HepG2 (cell line): ENCODE data around the gene ASB9. TPM values are rescaled to one million over a fixed set of nuclear protein-coding genes. Genes with fewer than 3 reads are reported as not detected.
A peak's percentile ranks its signal among the peaks of the same experiment; 100 is the strongest.

ENCODE experiments used
- NCOA1 ChIP-seq: sonication (generic); formaldehyde crosslinking; IDR thresholded peaks from 2 replicates; pipeline ENCODE4 v1.9.0; 2021; ENCODE audit warnings: missing genetic modification reagents
- NR2F6 ChIP-seq, 2 experiments: IDR thresholded peaks; 2 replicates each; pipeline ENCODE4 v1.6.1; 2016; ENCODE audit warnings: antibody characterized with exemption in 1 of 2, mild to moderate bottlenecking in 1 of 2
- RARA ChIP-seq: IDR thresholded peaks from 2 replicates; pipeline ENCODE4 v1.6.1; 2016; ENCODE audit warnings: missing genetic modification reagents, missing compliant biosample characterization
- REXO4 ChIP-seq: sonication (generic); formaldehyde crosslinking; IDR thresholded peaks from 2 replicates; pipeline ENCODE4 v1.8.0; 2022; ENCODE audit warnings: missing genetic modification reagents, mild to moderate bottlenecking, borderline replicate concordance
- RFXAP ChIP-seq: sonication (generic); formaldehyde crosslinking; IDR thresholded peaks from 2 replicates; pipeline ENCODE4 v1.4.0; 2020; ENCODE audit warnings: missing genetic modification reagents, borderline replicate concordance
- ZC3H13 ChIP-seq: sonication (generic); formaldehyde crosslinking; IDR thresholded peaks from 2 replicates; pipeline ENCODE4 v1.8.1; 2023; ENCODE audit warnings: mild to moderate bottlenecking, missing genetic modification reagents, moderate library complexity
- ZKSCAN8 ChIP-seq: IDR thresholded peaks from 2 replicates; pipeline ENCODE4 v1.6.1; 2016; ENCODE audit warnings: borderline replicate concordance, missing genetic modification reagents, missing compliant biosample characterization
- ZNF18 ChIP-seq: sonication (generic); formaldehyde crosslinking; IDR thresholded peaks from 2 replicates; pipeline ENCODE4 v1.8.0; 2022; ENCODE audit warnings: mild to moderate bottlenecking, missing genetic modification reagents; ENCODE audit not compliant: insufficient replicate concordance
- ZNF264 ChIP-seq: sonication (generic); formaldehyde crosslinking; IDR thresholded peaks from 2 replicates; pipeline ENCODE4 v1.4.0; 2020; ENCODE audit warnings: missing genetic modification reagents
- ZNF451 ChIP-seq: sonication (generic); formaldehyde crosslinking; IDR thresholded peaks from 2 replicates; pipeline ENCODE4 v1.5.0; 2020; ENCODE audit warnings: mild to moderate bottlenecking, missing genetic modification reagents
- ZNF7 ChIP-seq: IDR thresholded peaks from 2 replicates; pipeline ENCODE4 v1.6.1; 2016; ENCODE audit warnings: missing biosample characterization, missing genetic modification reagents
- polyA plus RNA-seq, 8 experiments: library from polyadenylated mRNA; depleted of rRNA in 3 of 8; stranded (reverse) in 7 of 8; unstranded in 1 of 8; fragments of >200 nt; fragmentation: Illumina TruSeq in 4 of 8; extraction: Trizol in 4 of 8; gene quantifications; 2 replicates each; pipeline versions ENCODE4 v1.2.1 to v1.2.3, GENCODE V29; 2011 to 2016; ENCODE audit warnings: low read depth in 4 of 8, missing spikeins in 1 of 8, mixed read lengths in 1 of 8; ENCODE audit not compliant: insufficient read depth in 1 of 8
- total RNA-seq, 5 experiments: library from RNA; depleted of rRNA; stranded (reverse); fragments of >200 nt; fragmentation: Illumina TruSeq; extraction: Trizol; gene quantifications; 2 replicates each; pipeline ENCODE4 v1.2.3, GENCODE V29; 2016; ENCODE audit warnings: low read depth in 1 of 5
- TF ChIP-seq, protein P1 (sequence below): sonication (generic); formaldehyde crosslinking; IDR thresholded peaks from 2 replicates; pipeline ENCODE4 v1.5.0; 2020; ENCODE audit warnings: missing genetic modification reagents
- TF ChIP-seq, protein P2 (sequence below): IDR thresholded peaks from 2 replicates; pipeline ENCODE4 v1.4.0; 2020; ENCODE audit warnings: mild to moderate bottlenecking, missing genetic modification reagents
- TF ChIP-seq, protein P3 (sequence below): sonication (generic); formaldehyde crosslinking; conservative IDR thresholded peaks from 2 replicates; pipeline ENCODE4 v1.4.0; 2020; ENCODE audit warnings: missing genetic modification reagents
- TF ChIP-seq, protein P4 (sequence below): sonication (generic); formaldehyde crosslinking; IDR thresholded peaks from 2 replicates; pipeline ENCODE4 v1.5.0; 2020; ENCODE audit warnings: mild to moderate bottlenecking, missing genetic modification reagents

ASB9 gene
- total and polyA plus RNA-seq, 2 of the 13 experiments (the other 11 are each of a cell fraction or from before 2014, with no cell fraction given): 4.2 to 13.8 TPM

DNA sequence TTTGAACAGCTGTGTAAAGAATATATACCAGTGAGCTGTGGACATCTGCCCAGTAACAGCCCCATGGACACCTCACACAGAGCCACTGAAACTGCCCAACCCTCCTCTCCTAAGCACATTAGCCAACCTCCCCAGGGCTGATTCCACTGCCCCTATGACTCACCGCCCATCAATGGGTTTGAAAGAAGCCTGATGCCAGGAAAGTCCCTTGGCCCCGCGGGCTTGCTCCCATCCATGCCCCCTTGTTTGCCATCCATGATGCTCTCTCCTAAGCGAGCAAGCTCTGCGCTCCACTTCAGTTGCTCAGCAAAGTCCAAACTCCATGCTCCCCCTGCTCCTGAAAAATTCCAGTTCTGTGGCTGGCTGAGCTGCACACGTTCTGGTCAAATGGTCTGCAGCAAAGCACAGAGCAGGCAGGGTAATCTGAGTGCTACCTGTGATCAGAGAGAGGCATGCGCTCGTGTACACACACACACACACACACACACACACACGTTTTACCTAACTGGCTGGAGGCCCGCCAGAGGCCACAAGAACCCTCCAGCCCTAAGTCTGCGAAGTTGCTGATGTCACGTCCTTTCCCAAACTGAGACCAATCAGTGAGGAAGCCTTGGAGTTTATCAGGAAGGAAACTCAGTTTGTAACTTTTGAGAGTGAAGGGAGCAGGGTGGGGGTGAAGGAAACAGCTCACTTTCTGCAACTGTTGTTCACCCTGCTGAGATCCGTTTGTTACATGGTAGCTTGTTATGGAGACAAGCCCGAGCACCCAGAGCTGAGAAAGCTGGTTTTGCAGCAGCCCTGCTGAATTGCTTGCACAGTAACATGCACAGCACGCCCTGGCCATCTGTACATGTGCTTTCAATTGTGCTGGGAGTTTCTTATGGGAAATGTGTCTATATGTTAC is at the start of gene ASB9 (continued):
- TF ChIP-seq ZNF451 (no peak), RARA (CRISPR knock-in tag) (no peak), NCOA1 (no peak), ZC3H13 (CRISPR knock-in tag) (no peak), ZKSCAN8 (CRISPR knock-in tag) (no peak), ZNF7 (CRISPR knock-in tag) (no peak), RFXAP (CRISPR knock-in tag) (peak; percentile 77; the same call in 1 of the 2 replicates), REXO4 (CRISPR knock-in tag) (no peak), ZNF18 (peak; percentile 42), NR2F6 (IDR thresholded peaks at IDR 0.05) (no peak), NR2F6 (CRISPR knock-in tag; IDR thresholded peaks at IDR 0.05) (no peak), ZNF264 (CRISPR knock-in tag) (no peak)
- TF ChIP-seq, protein P1, sequence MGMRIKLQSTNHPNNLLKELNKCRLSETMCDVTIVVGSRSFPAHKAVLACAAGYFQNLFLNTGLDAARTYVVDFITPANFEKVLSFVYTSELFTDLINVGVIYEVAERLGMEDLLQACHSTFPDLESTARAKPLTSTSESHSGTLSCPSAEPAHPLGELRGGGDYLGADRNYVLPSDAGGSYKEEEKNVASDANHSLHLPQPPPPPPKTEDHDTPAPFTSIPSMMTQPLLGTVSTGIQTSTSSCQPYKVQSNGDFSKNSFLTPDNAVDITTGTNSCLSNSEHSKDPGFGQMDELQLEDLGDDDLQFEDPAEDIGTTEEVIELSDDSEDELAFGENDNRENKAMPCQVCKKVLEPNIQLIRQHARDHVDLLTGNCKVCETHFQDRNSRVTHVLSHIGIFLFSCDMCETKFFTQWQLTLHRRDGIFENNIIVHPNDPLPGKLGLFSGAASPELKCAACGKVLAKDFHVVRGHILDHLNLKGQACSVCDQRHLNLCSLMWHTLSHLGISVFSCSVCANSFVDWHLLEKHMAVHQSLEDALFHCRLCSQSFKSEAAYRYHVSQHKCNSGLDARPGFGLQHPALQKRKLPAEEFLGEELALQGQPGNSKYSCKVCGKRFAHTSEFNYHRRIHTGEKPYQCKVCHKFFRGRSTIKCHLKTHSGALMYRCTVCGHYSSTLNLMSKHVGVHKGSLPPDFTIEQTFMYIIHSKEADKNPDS (CRISPR knock-in tag): no peak
- TF ChIP-seq, protein P2, sequence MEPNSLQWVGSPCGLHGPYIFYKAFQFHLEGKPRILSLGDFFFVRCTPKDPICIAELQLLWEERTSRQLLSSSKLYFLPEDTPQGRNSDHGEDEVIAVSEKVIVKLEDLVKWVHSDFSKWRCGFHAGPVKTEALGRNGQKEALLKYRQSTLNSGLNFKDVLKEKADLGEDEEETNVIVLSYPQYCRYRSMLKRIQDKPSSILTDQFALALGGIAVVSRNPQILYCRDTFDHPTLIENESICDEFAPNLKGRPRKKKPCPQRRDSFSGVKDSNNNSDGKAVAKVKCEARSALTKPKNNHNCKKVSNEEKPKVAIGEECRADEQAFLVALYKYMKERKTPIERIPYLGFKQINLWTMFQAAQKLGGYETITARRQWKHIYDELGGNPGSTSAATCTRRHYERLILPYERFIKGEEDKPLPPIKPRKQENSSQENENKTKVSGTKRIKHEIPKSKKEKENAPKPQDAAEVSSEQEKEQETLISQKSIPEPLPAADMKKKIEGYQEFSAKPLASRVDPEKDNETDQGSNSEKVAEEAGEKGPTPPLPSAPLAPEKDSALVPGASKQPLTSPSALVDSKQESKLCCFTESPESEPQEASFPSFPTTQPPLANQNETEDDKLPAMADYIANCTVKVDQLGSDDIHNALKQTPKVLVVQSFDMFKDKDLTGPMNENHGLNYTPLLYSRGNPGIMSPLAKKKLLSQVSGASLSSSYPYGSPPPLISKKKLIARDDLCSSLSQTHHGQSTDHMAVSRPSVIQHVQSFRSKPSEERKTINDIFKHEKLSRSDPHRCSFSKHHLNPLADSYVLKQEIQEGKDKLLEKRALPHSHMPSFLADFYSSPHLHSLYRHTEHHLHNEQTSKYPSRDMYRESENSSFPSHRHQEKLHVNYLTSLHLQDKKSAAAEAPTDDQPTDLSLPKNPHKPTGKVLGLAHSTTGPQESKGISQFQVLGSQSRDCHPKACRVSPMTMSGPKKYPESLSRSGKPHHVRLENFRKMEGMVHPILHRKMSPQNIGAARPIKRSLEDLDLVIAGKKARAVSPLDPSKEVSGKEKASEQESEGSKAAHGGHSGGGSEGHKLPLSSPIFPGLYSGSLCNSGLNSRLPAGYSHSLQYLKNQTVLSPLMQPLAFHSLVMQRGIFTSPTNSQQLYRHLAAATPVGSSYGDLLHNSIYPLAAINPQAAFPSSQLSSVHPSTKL (CRISPR knock-in tag): 0 out of 2 replicates have a peak, but pooled peaks have one; percentile 16
- TF ChIP-seq, protein P3, sequence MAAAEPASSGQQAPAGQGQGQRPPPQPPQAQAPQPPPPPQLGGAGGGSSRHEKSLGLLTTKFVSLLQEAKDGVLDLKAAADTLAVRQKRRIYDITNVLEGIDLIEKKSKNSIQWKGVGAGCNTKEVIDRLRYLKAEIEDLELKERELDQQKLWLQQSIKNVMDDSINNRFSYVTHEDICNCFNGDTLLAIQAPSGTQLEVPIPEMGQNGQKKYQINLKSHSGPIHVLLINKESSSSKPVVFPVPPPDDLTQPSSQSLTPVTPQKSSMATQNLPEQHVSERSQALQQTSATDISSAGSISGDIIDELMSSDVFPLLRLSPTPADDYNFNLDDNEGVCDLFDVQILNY (CRISPR knock-in tag): no peak
- TF ChIP-seq, protein P4, sequence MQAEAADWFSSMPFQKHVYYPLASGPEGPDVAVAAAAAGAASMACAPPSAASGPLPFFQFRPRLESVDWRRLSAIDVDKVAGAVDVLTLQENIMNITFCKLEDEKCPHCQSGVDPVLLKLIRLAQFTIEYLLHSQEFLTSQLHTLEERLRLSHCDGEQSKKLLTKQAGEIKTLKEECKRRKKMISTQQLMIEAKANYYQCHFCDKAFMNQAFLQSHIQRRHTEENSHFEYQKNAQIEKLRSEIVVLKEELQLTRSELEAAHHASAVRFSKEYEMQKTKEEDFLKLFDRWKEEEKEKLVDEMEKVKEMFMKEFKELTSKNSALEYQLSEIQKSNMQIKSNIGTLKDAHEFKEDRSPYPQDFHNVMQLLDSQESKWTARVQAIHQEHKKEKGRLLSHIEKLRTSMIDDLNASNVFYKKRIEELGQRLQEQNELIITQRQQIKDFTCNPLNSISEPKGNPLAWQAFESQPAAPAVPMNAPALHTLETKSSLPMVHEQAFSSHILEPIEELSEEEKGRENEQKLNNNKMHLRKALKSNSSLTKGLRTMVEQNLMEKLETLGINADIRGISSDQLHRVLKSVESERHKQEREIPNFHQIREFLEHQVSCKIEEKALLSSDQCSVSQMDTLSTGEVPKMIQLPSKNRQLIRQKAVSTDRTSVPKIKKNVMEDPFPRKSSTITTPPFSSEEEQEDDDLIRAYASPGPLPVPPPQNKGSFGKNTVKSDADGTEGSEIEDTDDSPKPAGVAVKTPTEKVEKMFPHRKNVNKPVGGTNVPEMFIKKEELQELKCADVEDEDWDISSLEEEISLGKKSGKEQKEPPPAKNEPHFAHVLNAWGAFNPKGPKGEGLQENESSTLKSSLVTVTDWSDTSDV (CRISPR knock-in tag): no peak
